Urinary bladder (tissue), 4 donors: ENCODE data around the gene TRIM60. TPM values are rescaled to one million over a fixed set of nuclear protein-coding genes. Genes with fewer than 3 reads are reported as not detected.
"Not testable (repeated sequence)": the region's sequence is repeated elsewhere in the genome, so short reads cannot be mapped to it uniquely, and the experiment has no call there.

Experiments used
- DNase-seq: peaks from one replicate; pipeline ENCODE4 v3.0.0-alpha.2; 2015; ENCODE audit errors: extremely low spot score
- H3K27ac ChIP-seq: one replicate; pipeline ENCODE4 v1.5.1; 2013; ENCODE audit warnings: low read depth, mild to moderate bottlenecking, moderate library complexity
- H3K36me3 ChIP-seq: one replicate; pipeline ENCODE4 v1.6.1; 2013; ENCODE audit warnings: mild to moderate bottlenecking, moderate library complexity; ENCODE audit not compliant: insufficient read depth
- H3K4me1 ChIP-seq: one replicate; pipeline ENCODE4 v1.6.1; 2013; ENCODE audit warnings: mild to moderate bottlenecking, moderate library complexity; ENCODE audit not compliant: insufficient read depth
- H3K4me3 ChIP-seq: one replicate; pipeline ENCODE4 v1.5.1; 2013; ENCODE audit warnings: low read depth, low read length
- WGBS: extraction: QIAGEN DNeasy Blood & Tissue Kit; methylation state at CpG from one replicate; pipeline ENCODE4 v1.1.7; 2013; 5-methylcytosine and 5-hydroxymethylcytosine counted together
- polyA plus RNA-seq: library from polyadenylated mRNA; stranded (reverse); fragments of 200-250 nt; gene quantifications from one replicate; pipeline ENCODE4 v1.2.3, GENCODE V29; 2013
- small RNA-seq: library from RNA; depleted of rRNA; stranded (forward); fragments of <200 nt; gene quantifications from one replicate; pipeline ENCODE3, GENCODE V24; 2014
- total RNA-seq: library from RNA; depleted of rRNA; stranded (reverse); fragments of >200 nt; gene quantifications from one replicate; pipeline ENCODE4 v1.2.3, GENCODE V29; 2014
- donor health status: healthy with polysubstance abuse.
- donor health status: healthy.

The TRIM60 gene
- total and polyA plus RNA-seq, 2 donors: not detected

DNA sequence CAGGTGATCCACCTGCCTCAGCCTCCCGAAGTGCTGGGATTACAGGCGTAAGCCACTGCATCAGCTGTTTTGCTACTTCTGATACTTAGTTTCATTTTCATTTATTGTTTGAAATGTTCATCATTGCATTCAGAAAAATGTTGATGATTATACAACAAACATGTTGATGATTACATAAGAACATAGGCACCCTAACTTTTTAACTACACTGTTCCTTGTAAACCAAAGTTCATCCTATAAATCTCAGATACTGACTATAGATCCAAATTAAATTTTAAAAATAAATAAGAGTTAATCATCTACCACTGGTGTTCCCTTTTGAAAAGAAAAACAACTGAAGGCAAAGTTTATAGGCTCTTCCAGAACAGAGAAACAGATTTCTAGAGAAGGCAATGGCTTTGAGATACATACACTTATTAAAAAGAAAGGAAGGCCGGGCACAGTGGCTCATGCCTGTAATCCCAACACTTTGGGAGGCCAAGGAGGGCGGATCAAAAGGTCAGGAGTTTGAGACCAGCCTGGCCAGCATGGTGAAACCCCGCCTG, 45.3 kb downstream of the TRIM60 start:
- WGBS: 94% methylated on average over 5 of the region's 5 CpGs
- no peak overlapping the region for H3K27ac ChIP-seq
- H3K36me3 ChIP-seq: peaks cover 3% of the 10 kb centered on the region

DNA sequence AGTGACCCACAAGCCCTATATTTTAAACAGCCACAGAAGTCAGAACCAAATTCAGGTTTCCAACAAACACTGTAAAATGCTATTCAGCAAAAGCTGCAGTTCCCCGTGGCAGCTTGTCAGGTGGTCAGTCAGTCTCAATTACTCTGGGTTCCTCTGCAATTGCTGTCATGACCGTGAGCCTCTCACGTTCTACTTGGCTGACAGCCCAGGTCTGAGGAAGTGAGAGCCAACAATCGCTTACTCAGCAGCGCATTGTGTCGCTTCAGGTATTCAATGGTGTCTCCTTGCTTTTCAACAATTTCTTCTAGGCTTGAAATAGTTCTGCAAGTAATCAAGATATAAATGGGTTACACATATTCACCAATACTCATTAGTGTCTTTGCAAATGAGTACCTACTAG, 47.7 kb downstream of the TRIM60 start:
- Histone ChIP-seq H3K4me3 (no peak overlapping the region), H3K4me1 (no peaks in the 10 kb centered on the region), H3K27ac (no peak overlapping the region), H3K36me3 (peaks cover 3% of the 10 kb centered on the region)
- DNase-seq: no peak
- WGBS: 37% methylated on average over 6 of the region's 6 CpGs

More for the DNA sequence above, 45.3 kb downstream of the TRIM60 start:
- H3K4me3 ChIP-seq: no peak overlapping the region
- H3K4me1 ChIP-seq: no peaks in the 10 kb centered on the region
- DNase-seq: no peak

DNA sequence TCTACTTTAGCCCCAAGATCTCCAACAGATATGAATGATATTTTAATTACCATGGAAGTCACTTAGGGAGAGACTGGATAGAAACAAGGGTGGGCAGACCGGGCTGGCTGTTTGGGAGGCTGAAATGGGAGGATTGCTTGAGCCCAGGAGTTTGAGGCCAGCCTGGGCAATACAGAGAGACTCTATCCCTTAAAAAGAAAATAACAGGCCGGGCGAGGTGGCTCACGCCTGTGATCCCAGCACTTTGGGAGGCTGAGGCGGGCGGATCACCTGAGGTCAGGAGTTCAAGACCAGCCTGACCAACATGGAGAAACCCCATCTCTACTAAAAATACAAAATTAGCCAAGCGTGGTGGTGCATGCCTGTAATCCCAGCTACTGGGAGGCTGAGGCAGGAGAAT, 53.0 kb downstream of the TRIM60 start:
- H3K36me3 ChIP-seq, DNase-seq, H3K4me1 ChIP-seq, H3K27ac ChIP-seq, H3K4me3 ChIP-seq: not testable (repeated sequence)
- 98% methylated on average over 7 of the region's 7 CpGs for WGBS

DNA sequence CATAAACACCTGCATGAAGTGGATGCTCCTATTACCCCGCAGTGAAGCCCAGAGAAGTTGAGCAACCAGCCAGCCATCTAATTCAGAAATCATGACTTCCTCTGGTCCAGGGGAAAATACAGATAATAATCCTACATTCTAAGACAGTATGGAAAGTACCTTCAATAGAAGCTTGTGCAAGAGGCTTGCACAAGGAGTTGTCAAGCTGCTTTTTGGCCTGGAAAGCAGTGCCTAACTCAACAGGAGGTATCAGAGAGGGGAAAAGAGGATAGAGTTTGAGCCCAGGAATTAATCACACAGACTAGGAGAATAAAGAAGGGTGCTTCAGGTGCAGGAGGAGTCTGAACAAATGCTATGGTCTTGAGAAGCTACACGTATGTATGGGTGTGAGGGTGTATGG, 54.1 kb downstream of the TRIM60 start:
- Histone ChIP-seq H3K4me1 (no peaks in the 10 kb centered on the region), H3K36me3 (peaks cover 5% of the 10 kb centered on the region), H3K27ac (no peak overlapping the region), H3K4me3 (no peak overlapping the region)
- DNase-seq: no peak
- WGBS: 70% methylated on average over 2 of the region's 2 CpGs

DNA sequence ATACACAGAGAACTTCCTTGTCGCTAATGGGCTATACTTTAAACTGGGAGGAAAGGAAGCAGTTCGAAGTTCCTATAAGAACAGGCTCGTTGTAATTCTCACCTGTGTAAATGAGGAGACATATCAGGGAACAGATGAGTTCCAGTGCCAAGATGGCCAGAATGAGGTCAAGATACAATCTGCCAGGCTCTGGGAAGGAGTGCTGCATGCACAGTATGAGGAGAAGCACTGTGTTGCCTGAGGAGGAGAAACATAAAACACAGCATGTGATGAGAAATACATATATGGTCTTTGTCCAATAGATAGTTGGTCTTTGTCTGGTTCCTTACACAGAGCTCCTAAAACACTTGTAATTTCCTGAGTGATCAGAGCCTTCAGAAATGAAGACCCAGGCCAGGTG, 56.6 kb downstream of the TRIM60 start:
- Histone ChIP-seq H3K4me1 (no peaks in the 10 kb centered on the region), H3K4me3 (no peak overlapping the region), H3K27ac (no peak overlapping the region), H3K36me3 (peaks cover 7% of the 10 kb centered on the region)
- WGBS: 90% methylated on average over 3 of the region's 3 CpGs
- DNase-seq: no peak

Small RNA genes lying within 50 kb of the gene (small RNA-seq; reads per million reads assigned to genes)
- not detected for gene AC106872.12

Other genes starting within 250 kb of the TRIM60 start
- gene APELA, start 154.8 kb upstream of the TRIM60 start, total RNA-seq: not detected
- gene APELA, start 154.8 kb upstream of the TRIM60 start, polyA plus RNA-seq: not detected
- gene TRIM61, start 54.3 kb upstream of the TRIM60 start, total RNA-seq: 3.6 TPM
- gene TRIM61, start 54.3 kb upstream of the TRIM60 start, polyA plus RNA-seq: 0.94 TPM
- not detected for gene TRIM75, start 21.9 kb downstream of the TRIM60 start, total RNA-seq
- not detected for gene TRIM75, start 21.9 kb downstream of the TRIM60 start, polyA plus RNA-seq
- gene TMEM192, start 80.9 kb downstream of the TRIM60 start, total RNA-seq: 12.0 TPM
- gene TMEM192, start 80.9 kb downstream of the TRIM60 start, polyA plus RNA-seq: 14.8 TPM
- gene KLHL2, start 175.6 kb downstream of the TRIM60 start, total RNA-seq: 13.7 TPM
- 16.6 TPM for gene KLHL2, start 175.6 kb downstream of the TRIM60 start, polyA plus RNA-seq